ENCODE measurements around the gene CCRL2.

GRCh38 chr3:46378426-46378942 is 28.6 kb upstream of the CCRL2 start:
- TF ChIP-seq CTCF (IDR thresholded peaks at IDR 0.05; ENCODE audit: poor library complexity, severe bottlenecking) = peak; percentile 66
- TF ChIP-seq EP300 (conservative IDR thresholded peaks at IDR 0.05; ENCODE audit: poor library complexity, severe bottlenecking) = no peak

Data from neural cell (in vitro differentiated cells).